ENCODE measurements around the gene MRPL20. TPM values are rescaled to one million over a fixed set of nuclear protein-coding genes. Genes with fewer than 3 reads are reported as not detected.
"Not testable (repeated sequence)": the region's sequence is repeated elsewhere in the genome, so short reads cannot be mapped to it uniquely, and the experiment has no call there.

Gene MRPL20
- total RNA-seq, 2 experiments from 2014 or later, result 111 to 117 TPM

DNA sequence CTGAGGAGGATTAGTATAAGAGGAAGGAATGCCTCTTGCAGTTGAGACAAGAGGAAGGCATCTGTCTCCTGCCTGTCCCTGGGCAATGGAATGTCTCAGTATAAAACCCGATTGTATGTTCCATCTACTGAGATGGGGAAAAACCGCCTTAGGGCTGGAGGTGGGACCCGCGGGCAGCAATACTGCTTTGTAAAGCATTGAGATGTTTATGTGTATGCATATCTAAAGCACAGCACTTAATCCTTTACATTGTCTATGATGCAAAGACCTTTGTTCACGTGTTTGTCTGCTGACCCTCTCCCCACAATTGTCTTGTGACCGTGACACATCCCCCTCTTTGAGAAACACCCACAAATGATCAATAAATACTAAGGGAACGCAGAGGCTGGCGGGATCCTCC lies 3.1 kb upstream of the MRPL20 start:
- CTCF ChIA-PET; H3K27ac Mint-ChIP-seq; H3K9me3 Mint-ChIP-seq (ENCODE audit: insufficient read depth); ATAC-seq; DNase-seq; H3K27me3 Mint-ChIP-seq (ENCODE audit: low read depth); H3K4me3 Mint-ChIP-seq: not testable (repeated sequence)
- POLR2A ChIA-PET, result interaction anchor here (1.0 kb wide), 1 partner anchor 10 kb away, joined by 3 read pairs; no protein-coding TSS in a partner anchor
- H3K4me1 Mint-ChIP-seq (ENCODE audit: low read depth), result peaks cover 25% of the 10 kb centered on the region
- H3K36me3 Mint-ChIP-seq (ENCODE audit: low read depth), result peaks cover 32% of the 10 kb centered on the region

DNA sequence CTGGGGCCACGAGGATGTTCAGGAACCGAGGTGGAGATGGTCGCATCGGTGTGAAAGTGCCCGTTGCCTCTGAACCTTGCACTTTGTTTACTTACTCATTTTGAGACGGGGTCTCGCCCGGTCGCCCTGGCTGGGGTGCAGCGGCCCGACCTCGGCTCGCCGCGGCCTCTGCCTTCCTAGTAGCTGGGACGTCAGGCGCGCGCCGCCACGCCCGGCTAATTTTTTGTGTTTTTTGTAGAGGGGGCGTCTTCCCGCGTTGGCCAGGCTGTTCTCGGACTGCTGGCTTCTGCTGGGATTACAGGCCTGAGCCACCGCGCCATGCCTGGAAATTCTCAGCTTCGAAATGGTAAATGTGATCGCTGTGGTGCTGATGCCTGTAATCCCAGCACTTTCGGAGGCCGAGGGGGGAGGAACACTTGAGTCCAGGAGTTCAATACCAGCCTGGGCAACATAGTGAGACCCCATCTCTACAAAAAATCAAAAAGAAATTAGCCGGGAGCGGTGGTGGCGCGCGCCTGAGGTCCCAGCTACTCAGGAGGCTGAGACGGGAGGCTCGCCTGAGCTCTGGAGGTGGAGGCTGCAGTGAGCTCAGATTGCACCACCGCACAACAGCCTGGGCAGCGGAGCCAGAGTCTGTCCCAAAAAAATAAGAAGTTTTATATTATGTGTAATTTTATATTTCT lies 684 bp upstream of the MRPL20 start:
- H3K36me3 Mint-ChIP-seq (ENCODE audit: low read depth), result peaks cover 46% of the 10 kb centered on the region
- no peaks in the 10 kb centered on the region for H3K9me3 Mint-ChIP-seq (ENCODE audit: insufficient read depth)
- POLR2A ChIA-PET, result interaction anchor here (0.6 to 2.2 kb wide), 7 partner anchors 9 to 238 kb away, joined by 3 to 16 read pairs (median 3); partner anchors contain the start of genes ANKRD65, AURKAIP1 and CCNL2
- H3K27ac Mint-ChIP-seq, result peak overlapping the region; percentile 95
- peak overlapping the region; percentile 87 for H3K4me3 Mint-ChIP-seq
- peaks cover 34% of the 10 kb centered on the region for H3K4me1 Mint-ChIP-seq (ENCODE audit: low read depth)
- ATAC-seq (peak; percentile 17), DNase-seq (peak; percentile 46)
- H3K27me3 Mint-ChIP-seq (ENCODE audit: low read depth), result no peaks in the 10 kb centered on the region
- CTCF ChIA-PET, result interaction anchor here (1.0 to 2.9 kb wide), 4 partner anchors 8 to 97 kb away, joined by 3 to 18 read pairs (median 6); partner anchors contain the start of gene CCNL2

DNA sequence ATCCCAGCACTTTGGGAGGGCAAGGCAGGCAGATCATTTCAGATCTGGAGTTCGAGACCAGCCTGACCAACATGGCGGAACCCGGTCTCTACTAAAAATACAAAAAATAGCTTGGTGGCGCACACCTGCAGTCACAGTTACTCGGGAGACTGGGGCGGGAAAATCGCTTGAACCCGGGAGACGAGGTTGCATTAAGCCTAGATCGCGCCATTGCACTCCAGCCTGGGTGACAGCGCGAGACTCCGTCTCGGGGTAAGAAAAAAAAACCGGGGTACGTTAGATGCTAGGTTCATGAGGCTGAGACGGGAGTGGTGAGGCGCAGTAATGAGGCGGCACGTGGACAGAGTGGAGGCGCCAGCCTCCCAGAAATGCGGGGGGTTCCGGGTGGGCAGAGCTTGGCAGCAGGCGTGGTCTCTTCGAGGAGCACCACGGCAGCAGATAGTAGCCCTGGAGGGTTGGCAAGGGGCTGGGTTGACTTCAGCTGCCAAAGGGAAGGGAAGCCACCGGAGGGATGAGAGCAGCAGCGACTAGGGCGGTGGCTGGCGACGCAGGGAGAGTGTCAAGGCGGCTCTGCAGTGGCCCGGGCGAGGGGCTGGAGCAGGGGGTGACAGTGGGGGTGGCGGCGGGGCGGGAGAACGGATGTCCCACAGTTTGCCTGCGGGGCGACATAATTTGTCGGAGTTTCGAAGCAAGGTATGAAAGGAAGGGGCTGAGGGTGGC lies 832 bp downstream of the MRPL20 start:
- H3K36me3 Mint-ChIP-seq (ENCODE audit: low read depth), result peaks cover 55% of the 10 kb centered on the region
- H3K27me3 Mint-ChIP-seq (ENCODE audit: low read depth), result no peaks in the 10 kb centered on the region
- ChIA-PET POLR2A (interaction anchor here (0.7 to 2.2 kb wide), 3 partner anchors 19 to 34 kb away, joined by 3 to 15 read pairs (median 5); partner anchors contain the start of gene AURKAIP1), CTCF (interaction anchor here (1.2 to 2.9 kb wide), 4 partner anchors 24 to 98 kb away, joined by 3 to 18 read pairs (median 5); no protein-coding TSS in a partner anchor)
- peak overlapping the region; percentile 87 for H3K4me3 Mint-ChIP-seq
- no peaks in the 10 kb centered on the region for H3K9me3 Mint-ChIP-seq (ENCODE audit: insufficient read depth)
- peak; percentile 3 for ATAC-seq
- peak overlapping the region; percentile 95 for H3K27ac Mint-ChIP-seq
- DNase-seq, result no peak
- peaks cover 46% of the 10 kb centered on the region for H3K4me1 Mint-ChIP-seq (ENCODE audit: low read depth)

DNA sequence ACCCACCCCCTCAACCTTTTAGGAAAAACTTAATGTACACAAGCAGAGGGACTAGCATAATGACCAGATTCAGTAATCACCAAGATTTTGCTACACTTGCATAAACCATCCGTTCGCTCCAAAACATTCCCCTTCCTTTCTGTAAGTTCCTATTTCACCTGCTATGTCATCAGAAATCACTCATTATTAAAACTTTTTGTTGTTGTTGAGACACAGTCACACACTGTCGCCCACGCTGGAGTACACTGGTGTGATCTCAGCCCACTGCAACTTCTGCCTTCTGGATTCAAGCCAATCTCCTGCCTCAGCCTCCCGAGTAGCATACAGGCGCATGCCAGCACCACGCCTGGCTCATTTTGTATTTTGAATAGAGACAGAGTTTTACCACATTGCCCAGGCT lies 3.4 kb downstream of the MRPL20 start:
- POLR2A ChIA-PET, result no interaction called here
- no peak for ATAC-seq
- H3K9me3 Mint-ChIP-seq (ENCODE audit: insufficient read depth), result no peaks in the 10 kb centered on the region

DNA sequence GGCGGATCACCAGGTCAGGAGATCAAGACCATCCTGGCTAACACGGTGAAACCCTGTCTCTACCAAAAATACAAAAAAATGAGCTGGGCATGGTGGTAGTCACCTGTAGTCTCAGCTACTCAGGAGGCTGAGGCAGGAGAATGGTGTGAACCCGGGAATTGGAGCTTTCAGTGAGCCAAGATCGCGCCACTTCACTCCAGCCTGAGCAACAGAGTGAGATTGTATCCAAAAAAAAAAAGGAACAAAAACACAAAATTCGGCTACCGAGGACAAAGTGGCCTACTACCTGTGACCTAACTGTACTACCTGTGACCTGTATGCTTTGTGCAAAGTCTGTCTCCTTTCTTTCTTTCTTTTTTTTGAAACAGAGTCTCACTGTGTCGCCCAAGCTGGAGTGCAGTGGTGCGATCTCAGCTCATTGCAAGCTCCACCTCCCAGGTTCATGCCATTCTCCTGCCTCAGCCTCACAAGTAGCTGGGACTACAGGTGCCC lies 4.1 kb downstream of the MRPL20 start:
- ChIA-PET POLR2A (interaction anchor here (0.6 kb wide), 1 partner anchor 317 kb away, joined by 3 read pairs; no protein-coding TSS in a partner anchor), CTCF (interaction anchor here (0.8 to 1.4 kb wide), 3 partner anchors 12 to 31 kb away, joined by 3 to 5 read pairs (median 3); partner anchors contain the start of gene AURKAIP1)
- peaks cover 52% of the 10 kb centered on the region for H3K4me1 Mint-ChIP-seq (ENCODE audit: low read depth)
- H3K36me3 Mint-ChIP-seq (ENCODE audit: low read depth), result peaks cover 68% of the 10 kb centered on the region
- H3K27me3 Mint-ChIP-seq (ENCODE audit: low read depth); H3K9me3 Mint-ChIP-seq (ENCODE audit: insufficient read depth); H3K4me3 Mint-ChIP-seq; ATAC-seq; DNase-seq: not testable (repeated sequence)
- peak overlapping the region; percentile 41 for H3K27ac Mint-ChIP-seq

More for the DNA sequence above, 3.4 kb downstream of the MRPL20 start:
- H3K27me3 Mint-ChIP-seq (ENCODE audit: low read depth), result no peaks in the 10 kb centered on the region
- peak overlapping the region; percentile 41 for H3K27ac Mint-ChIP-seq
- H3K4me1 Mint-ChIP-seq (ENCODE audit: low read depth), result peaks cover 52% of the 10 kb centered on the region
- no peak overlapping the region for H3K4me3 Mint-ChIP-seq
- no peak for DNase-seq
- CTCF ChIA-PET, result interaction anchor here (1.1 kb wide), 1 partner anchor 28 kb away, joined by 3 read pairs; the partner anchor contains the start of gene AURKAIP1
- peaks cover 66% of the 10 kb centered on the region for H3K36me3 Mint-ChIP-seq (ENCODE audit: low read depth)

DNA sequence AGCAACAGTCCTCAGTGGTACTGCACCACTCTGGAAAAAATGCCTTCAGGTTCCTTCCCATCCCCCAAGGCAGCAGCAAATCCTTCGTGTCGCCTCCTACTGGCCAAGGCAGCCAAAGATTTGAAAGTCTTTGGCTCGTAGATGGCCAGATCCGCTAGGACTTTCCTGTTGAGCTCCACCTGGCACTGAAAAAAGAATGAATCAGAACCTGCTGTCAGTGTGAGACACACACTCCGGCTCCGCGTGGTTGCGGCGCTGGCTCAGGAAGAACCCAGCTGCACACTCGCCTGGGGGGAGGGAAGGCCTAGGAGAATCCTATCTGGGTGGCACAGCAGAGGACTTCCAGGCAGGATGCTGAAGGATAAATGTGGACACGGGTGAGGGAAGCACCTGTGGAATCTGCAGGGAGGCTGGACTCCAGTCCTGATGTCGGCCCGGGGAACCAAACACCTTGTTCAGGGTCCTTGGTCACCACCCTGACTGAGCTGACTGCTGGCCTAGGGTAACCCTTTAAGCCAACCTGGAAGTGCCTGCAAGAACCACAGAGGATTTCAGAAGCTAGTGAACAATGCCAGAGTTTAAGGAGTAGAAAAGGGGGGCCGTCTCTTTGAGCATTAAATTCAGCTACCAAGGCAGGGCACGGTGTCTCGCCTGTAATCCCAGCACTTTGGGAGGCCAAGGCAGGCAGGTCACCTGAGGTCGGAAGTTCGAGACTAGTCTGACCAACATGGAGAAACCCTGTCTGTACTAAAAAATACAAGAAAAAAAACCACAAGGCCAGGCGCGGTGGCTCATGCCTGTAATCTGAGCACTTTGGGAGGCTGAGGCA lies 4.8 kb downstream of the MRPL20 start:
- DNase-seq (peak; percentile 48), ATAC-seq (no peak)
- peak overlapping the region; percentile 70 for H3K27ac Mint-ChIP-seq
- ChIA-PET CTCF (interaction anchor here (0.8 to 1.4 kb wide), 3 partner anchors 13 to 30 kb away, joined by 3 to 5 read pairs (median 3); partner anchors contain the start of gene AURKAIP1), POLR2A (interaction anchor here (0.6 kb wide), 1 partner anchor 318 kb away, joined by 3 read pairs; no protein-coding TSS in a partner anchor)
- peaks cover 57% of the 10 kb centered on the region for H3K4me1 Mint-ChIP-seq (ENCODE audit: low read depth)
- peaks cover 72% of the 10 kb centered on the region for H3K36me3 Mint-ChIP-seq (ENCODE audit: low read depth)
- peak overlapping the region; percentile 56 for H3K4me3 Mint-ChIP-seq
- H3K27me3 Mint-ChIP-seq (ENCODE audit: low read depth), result no peaks in the 10 kb centered on the region
- H3K9me3 Mint-ChIP-seq (ENCODE audit: insufficient read depth), result no peaks in the 10 kb centered on the region

DNA sequence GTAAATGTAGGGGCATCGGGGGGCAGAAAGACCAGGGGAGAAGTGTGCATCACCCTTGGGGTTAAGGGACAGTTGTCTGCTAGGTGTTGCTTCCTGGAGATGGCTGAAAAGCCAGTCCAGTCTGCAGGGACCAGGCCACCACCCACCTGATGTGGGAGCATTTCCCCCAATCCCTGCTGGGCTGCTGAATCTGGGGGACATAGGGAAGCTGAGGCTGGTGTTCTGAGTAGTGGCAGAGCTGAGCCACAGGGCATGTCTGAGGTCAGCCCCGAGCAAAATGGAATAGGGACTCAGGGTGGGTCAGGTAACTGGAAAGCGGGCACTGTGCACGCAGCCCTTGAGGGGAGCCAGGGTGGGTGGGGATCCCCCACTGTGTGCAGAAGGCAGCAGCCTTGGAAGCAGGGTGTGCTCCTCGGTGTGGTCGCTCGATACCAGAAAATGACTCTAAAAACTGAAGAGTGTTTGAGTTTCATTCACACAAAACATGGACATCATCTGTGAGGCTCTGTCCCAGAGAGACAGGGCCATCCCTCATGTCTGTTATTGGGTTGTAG lies 5.6 kb downstream of the MRPL20 start:
- H3K4me1 Mint-ChIP-seq (ENCODE audit: low read depth), result peaks cover 60% of the 10 kb centered on the region

DNA sequence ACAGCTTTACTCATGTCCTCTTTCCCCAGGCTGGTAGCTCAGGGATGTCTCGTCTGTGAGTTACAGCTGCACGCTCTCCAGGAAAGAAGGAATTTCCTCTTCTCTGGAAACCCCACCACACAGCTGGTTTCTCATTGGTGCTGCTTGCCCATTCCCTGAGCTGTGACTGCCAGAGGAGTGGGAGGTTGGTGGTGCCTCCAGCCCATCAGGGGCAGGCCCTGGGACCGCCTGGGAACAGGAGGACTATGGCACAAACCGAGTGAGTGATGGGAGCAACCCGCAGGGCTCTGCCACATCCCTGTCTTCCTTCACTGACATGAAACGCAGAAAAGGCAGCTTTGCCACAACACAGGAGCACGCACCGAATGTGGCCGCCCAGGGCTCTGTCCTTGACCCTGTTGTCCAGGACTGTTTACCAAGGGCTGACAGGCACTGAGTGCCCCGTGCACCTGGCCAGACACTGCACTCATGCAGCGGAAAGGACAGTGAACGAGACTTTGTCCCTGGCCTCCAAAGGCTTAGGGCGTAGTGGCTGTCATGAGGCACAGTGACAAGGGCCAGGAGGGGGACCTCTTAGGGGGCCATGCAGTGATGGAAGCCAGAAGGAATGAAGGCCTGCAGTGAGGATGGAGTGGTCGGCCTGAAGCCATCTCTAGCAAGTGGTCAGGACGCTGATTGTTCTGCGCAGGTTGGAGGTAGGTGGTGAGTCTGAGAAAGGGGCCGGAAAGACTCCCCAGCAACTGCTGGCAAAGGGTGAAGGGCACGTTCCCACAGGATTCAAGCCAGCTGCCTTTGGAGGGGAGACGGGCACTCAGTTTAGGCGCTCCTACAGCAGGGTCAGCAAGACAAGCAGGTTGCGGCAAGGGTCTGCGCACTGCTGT lies 6.3 kb downstream of the MRPL20 start:
- H3K36me3 Mint-ChIP-seq (ENCODE audit: low read depth), result peaks cover 65% of the 10 kb centered on the region
- ChIA-PET POLR2A (interaction anchor here (0.7 to 3.6 kb wide), 6 partner anchors 9 to 214 kb away, joined by 3 to 41 read pairs (median 5); partner anchors contain the start of gene AURKAIP1), CTCF (interaction anchor here (0.8 to 2.9 kb wide), 5 partner anchors 24 to 104 kb away, joined by 3 to 13 read pairs (median 3); partner anchors contain the start of gene AURKAIP1)
- peak overlapping the region; percentile 90 for H3K27ac Mint-ChIP-seq
- ATAC-seq (no peak), DNase-seq (no peak)
- no peaks in the 10 kb centered on the region for H3K9me3 Mint-ChIP-seq (ENCODE audit: insufficient read depth)
- peak overlapping the region; percentile 92 for H3K4me3 Mint-ChIP-seq
- no peaks in the 10 kb centered on the region for H3K27me3 Mint-ChIP-seq (ENCODE audit: low read depth)
- H3K4me1 Mint-ChIP-seq (ENCODE audit: low read depth), result peaks cover 53% of the 10 kb centered on the region

More for the DNA sequence above, 5.6 kb downstream of the MRPL20 start:
- ChIA-PET CTCF (no interaction called here), POLR2A (no interaction called here)
- Mint-ChIP-seq H3K27me3 (ENCODE audit: low read depth) (no peaks in the 10 kb centered on the region), H3K9me3 (ENCODE audit: insufficient read depth) (no peaks in the 10 kb centered on the region), H3K36me3 (ENCODE audit: low read depth) (peaks cover 72% of the 10 kb centered on the region), H3K27ac (peak overlapping the region; percentile 70), H3K4me3 (peak overlapping the region; percentile 56)
- DNase-seq, result no peak
- no peak for ATAC-seq

DNA sequence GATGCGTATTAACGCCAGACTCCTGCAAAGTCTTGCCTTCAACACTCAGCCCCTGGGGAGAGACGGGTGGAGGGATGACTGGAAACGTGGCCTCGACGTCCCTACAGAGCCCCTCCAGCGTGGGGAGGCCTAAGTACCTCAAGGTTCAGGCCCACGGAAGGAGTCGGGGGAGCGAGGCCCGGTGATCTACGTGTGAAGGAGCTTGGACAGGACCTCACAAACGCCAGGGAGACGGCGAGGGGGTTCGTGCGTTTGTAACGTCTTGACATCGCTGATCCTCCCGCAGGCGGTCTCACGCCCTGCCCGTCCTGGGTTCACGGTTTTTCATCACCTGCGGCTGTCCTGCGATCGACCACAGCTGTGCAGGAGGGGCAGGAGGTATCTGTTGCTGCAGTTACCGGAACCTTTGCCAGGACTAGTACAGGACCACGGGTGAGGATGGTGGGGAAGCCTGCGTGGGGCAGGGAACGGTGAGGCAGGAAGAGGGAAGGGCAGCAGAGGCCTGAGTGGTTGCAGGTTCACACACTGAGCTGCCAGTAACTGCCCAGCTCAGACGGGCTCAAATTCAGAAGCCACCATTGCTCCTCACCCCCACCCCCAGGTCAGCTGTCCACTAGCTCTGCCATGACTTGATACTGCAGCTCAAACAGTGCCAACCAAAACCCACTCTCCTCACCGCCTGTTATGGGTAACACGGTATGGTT lies 7.1 kb downstream of the MRPL20 start:
- Mint-ChIP-seq H3K36me3 (ENCODE audit: low read depth) (peaks cover 65% of the 10 kb centered on the region), H3K4me1 (ENCODE audit: low read depth) (peaks cover 52% of the 10 kb centered on the region), H3K4me3 (peak overlapping the region; percentile 92), H3K27me3 (ENCODE audit: low read depth) (no peaks in the 10 kb centered on the region), H3K9me3 (ENCODE audit: insufficient read depth) (no peaks in the 10 kb centered on the region), H3K27ac (peak overlapping the region; percentile 90)
- DNase-seq (peak; percentile 45), ATAC-seq (peak; percentile 1)
- POLR2A ChIA-PET, result interaction anchor here (0.7 to 3.6 kb wide), 7 partner anchors 8 to 214 kb away, joined by 3 to 41 read pairs (median 6); partner anchors contain the start of genes AURKAIP1 and MRPL20
- CTCF ChIA-PET, result interaction anchor here (0.8 to 2.9 kb wide), 8 partner anchors 8 to 212 kb away, joined by 3 to 13 read pairs (median 4); partner anchors contain the start of gene AURKAIP1
